K562 (cell line): Measurements from ENCODE around the gene RXRB. TPM values are rescaled to one million over a fixed set of nuclear protein-coding genes. Genes with fewer than 3 reads are reported as not detected.
A peak's percentile ranks its signal among the peaks of the same experiment; 100 is the strongest.

Experiments
- CBX8 ChIP-seq: fragments of 200-600 bp; sonication (generic); IDR thresholded peaks from 2 replicates; pipeline ENCODE4 v1.6.1; 2012; ENCODE audit warnings: borderline replicate concordance, mixed run types, low read depth, mild to moderate bottlenecking, moderate library complexity, mixed read lengths, low read length, control low read depth, inconsistent platforms; ENCODE audit not compliant: poor library complexity, severe bottlenecking; ENCODE audit errors: extremely low read depth
- EP400 ChIP-seq: fragments of 450-650 bp; IDR thresholded peaks from 2 replicates; pipeline ENCODE4 v1.6.1; 2017; ENCODE audit warnings: antibody characterized with exemption, mild to moderate bottlenecking, moderate library complexity
- ETV1 ChIP-seq: fragments of 450-650 bp; conservative IDR thresholded peaks from 2 replicates; pipeline ENCODE4 v1.6.1; 2016; ENCODE audit warnings: missing genetic modification characterization, control low read depth, low read depth, missing compliant biosample characterization
- FOXJ2 ChIP-seq: fragments of 200-800 bp; sonication (Bioruptor generic); IDR thresholded peaks from 2 replicates; pipeline ENCODE4 v1.6.1; 2016; ENCODE audit warnings: missing genetic modification characterization, missing compliant biosample characterization
- FOXK2 ChIP-seq, 2 experiments: fragments of 450-650 bp; IDR thresholded peaks in 1 of 2; conservative IDR thresholded peaks in 1 of 2; 2 replicates each; pipeline ENCODE4 v1.6.1; 2016; ENCODE audit warnings: low read depth in 2 of 2, mild to moderate bottlenecking in 1 of 2
- IFI16 ChIP-seq: fragments of 250-450 bp; sonication (Bioruptor Pico); IDR thresholded peaks from 2 replicates; pipeline ENCODE4 v2.1.2; 2022; ENCODE audit warnings: mild to moderate bottlenecking, inconsistent platforms
- KLF16 ChIP-seq: IDR thresholded peaks from 2 replicates; pipeline ENCODE4 v1.6.1; 2016; ENCODE audit warnings: antibody characterized with exemption
- LCOR ChIP-seq: sonication (generic); formaldehyde crosslinking; IDR thresholded peaks from 2 replicates; pipeline ENCODE4 v1.8.0; 2022; ENCODE audit warnings: mild to moderate bottlenecking, missing genetic modification reagents
- MYC ChIP-seq, 2 experiments: fragments of 250-450 bp in 1 of 2; sonication (Bioruptor Pico) in 1 of 2; IDR thresholded peaks; 2 replicates each; pipeline versions ENCODE4 v1.5.1 to v1.6.1; 2012 to 2021; ENCODE audit warnings: low read depth in 2 of 2, borderline replicate concordance in 1 of 2, improper control_type of control experiment in 1 of 2, low read length in 1 of 2, mild to moderate bottlenecking in 1 of 2, moderate library complexity in 1 of 2
- NFYB ChIP-seq: IDR thresholded peaks from 2 replicates; pipeline ENCODE4 v1.6.1; 2011; ENCODE audit warnings: mild to moderate bottlenecking, moderate library complexity; ENCODE audit not compliant: insufficient read length; ENCODE audit errors: extremely low read depth
- PHB ChIP-seq: fragments of 250-450 bp; sonication (Bioruptor Pico); IDR thresholded peaks from 2 replicates; pipeline ENCODE4 v1.5.0; 2021
- SMAD1 ChIP-seq: fragments of 150-350 bp; IDR thresholded peaks from 2 replicates; pipeline ENCODE4 v1.6.1; 2014; ENCODE audit warnings: low read length, low read depth; ENCODE audit not compliant: partially characterized antibody
- SMARCC2 ChIP-seq: fragments of 450-650 bp; IDR thresholded peaks from 2 replicates; pipeline ENCODE4 v1.6.1; 2017; ENCODE audit warnings: antibody characterized with exemption, moderate library complexity, mild to moderate bottlenecking, low read depth
- SPI1 ChIP-seq: IDR thresholded peaks from 2 replicates; pipeline ENCODE4 v1.6.1; 2011; ENCODE audit warnings: low read depth, low read length, control low read depth, borderline replicate concordance
- SRSF3 ChIP-seq: fragments of 200-400 bp; formaldehyde crosslinking; IDR thresholded peaks from 2 replicates; pipeline ENCODE4 v1.6.1; 2016; ENCODE audit warnings: mild to moderate bottlenecking, low read length, moderate library complexity; ENCODE audit not compliant: insufficient read depth
- TAF15 ChIP-seq: fragments of 200-400 bp; formaldehyde crosslinking; IDR thresholded peaks from 2 replicates; pipeline ENCODE4 v1.6.1; 2017; ENCODE audit warnings: mild to moderate bottlenecking, low read depth, low read length, moderate library complexity
- THRAP3 ChIP-seq: fragments of 450-650 bp; IDR thresholded peaks from 2 replicates; pipeline ENCODE4 v1.6.1; 2016; ENCODE audit warnings: mild to moderate bottlenecking, inconsistent platforms, borderline replicate concordance
- ZBTB7A ChIP-seq: IDR thresholded peaks from 2 replicates; pipeline ENCODE4 v1.6.1; 2011; ENCODE audit warnings: low read depth, mild to moderate bottlenecking, low read length, moderate library complexity, borderline replicate concordance; ENCODE audit not compliant: control insufficient read depth
- ZEB2 ChIP-seq: fragments of 450-650 bp; IDR thresholded peaks from 2 replicates; pipeline ENCODE4 v1.6.1; 2016
- ZKSCAN8 ChIP-seq: fragments of 200-800 bp; sonication (Bioruptor generic); IDR thresholded peaks from 2 replicates; pipeline ENCODE4 v1.6.1; 2016; ENCODE audit warnings: missing genetic modification characterization, missing compliant biosample characterization
- ZNF121 ChIP-seq: sonication (generic); formaldehyde crosslinking; conservative IDR thresholded peaks from 2 replicates; pipeline ENCODE4 v1.8.0; 2022; ENCODE audit warnings: missing genetic modification reagents
- ZNF57 ChIP-seq: fragments of 450-650 bp; formaldehyde crosslinking; IDR thresholded peaks from 2 replicates; pipeline ENCODE4 v1.4.0; 2020; ENCODE audit warnings: mild to moderate bottlenecking, moderate library complexity
- polyA plus RNA-seq, 8 experiments: library from polyadenylated mRNA; depleted of rRNA in 4 of 8; stranded (reverse) in 5 of 8; unstranded in 3 of 8; fragments of >200 nt; fragmentation: Nextera tagmentation in 2 of 8; fragmentation: Illumina TruSeq in 1 of 8; extraction: Ambion mirVana in 2 of 8; extraction: Trizol in 1 of 8; gene quantifications; 2 replicates each; pipeline versions ENCODE4 v1.2.1 to v1.2.3, GENCODE V29; 2011 to 2014; ENCODE audit warnings: inconsistent platforms in 1 of 8, missing spikeins in 1 of 8
- total RNA-seq, 7 experiments: library from RNA; depleted of rRNA in 6 of 7; stranded (reverse); fragments of >200 nt in 6 of 7; fragmentation: Illumina TruSeq in 2 of 7; extraction: Trizol in 2 of 7; gene quantifications; 2 replicates each; pipeline versions ENCODE4 v1.2.1 to v1.2.3, GENCODE V29; 2011 to 2021; ENCODE audit warnings: low replicate concordance in 1 of 7
- TF ChIP-seq, protein P1 (sequence below), 2 experiments: fragments of 450-650 bp; conservative IDR thresholded peaks; 2 replicates each; pipeline ENCODE4 v1.6.1; 2017; ENCODE audit warnings: mild to moderate bottlenecking in 2 of 2, moderate library complexity in 2 of 2
- TF ChIP-seq, protein P2 (sequence below): sonication (generic); formaldehyde crosslinking; IDR thresholded peaks from 2 replicates; pipeline ENCODE4 v1.9.0; 2022; ENCODE audit warnings: mild to moderate bottlenecking, missing genetic modification reagents
- TF ChIP-seq, protein P3 (sequence below): sonication (generic); IDR thresholded peaks from 2 replicates; pipeline ENCODE4 v1.6.1; 2016

RXRB gene
- total and polyA plus RNA-seq, 9 of the 15 experiments (the other 6 are each of a cell fraction or from before 2014, with no cell fraction given): 0.76 to 35.5 (median 18.4) TPM

DNA sequence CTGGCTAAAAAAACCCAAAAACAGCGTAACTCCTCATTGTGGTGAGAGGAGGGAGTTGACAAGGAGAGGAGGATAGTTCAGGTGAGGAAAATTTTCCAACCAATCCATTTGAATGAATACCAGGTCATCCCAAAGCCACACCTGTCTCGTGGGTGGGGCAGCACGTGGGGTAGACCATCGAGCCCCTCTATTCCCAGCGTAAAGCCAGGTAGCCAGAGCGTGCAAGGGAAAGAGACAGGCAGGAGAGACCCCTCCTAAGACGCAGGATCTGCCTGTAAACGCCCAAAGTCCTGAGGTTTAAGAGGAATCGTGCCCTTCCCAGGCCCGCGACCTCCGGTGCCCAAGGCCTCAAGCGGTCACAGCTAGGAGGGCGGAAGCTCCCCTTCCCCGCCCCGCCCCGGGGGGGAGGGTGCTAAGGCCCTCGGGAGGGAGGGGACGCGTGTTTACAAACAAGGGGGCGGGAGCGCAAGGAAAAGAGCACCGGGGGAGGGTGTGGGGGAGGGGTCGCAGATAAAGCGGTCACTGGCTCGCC, 712 bp downstream of the RXRB start (continued):
- TF ChIP-seq, protein P1, sequence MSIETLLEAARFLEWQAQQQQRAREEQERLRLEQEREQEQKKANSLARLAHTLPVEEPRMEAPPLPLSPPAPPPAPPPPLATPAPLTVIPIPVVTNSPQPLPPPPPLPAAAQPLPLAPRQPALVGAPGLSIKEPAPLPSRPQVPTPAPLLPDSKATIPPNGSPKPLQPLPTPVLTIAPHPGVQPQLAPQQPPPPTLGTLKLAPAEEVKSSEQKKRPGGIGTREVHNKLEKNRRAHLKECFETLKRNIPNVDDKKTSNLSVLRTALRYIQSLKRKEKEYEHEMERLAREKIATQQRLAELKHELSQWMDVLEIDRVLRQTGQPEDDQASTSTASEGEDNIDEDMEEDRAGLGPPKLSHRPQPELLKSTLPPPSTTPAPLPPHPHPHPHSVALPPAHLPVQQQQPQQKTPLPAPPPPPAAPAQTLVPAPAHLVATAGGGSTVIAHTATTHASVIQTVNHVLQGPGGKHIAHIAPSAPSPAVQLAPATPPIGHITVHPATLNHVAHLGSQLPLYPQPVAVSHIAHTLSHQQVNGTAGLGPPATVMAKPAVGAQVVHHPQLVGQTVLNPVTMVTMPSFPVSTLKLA (conservative IDR thresholded peaks at IDR 0.05): peak; percentile 96 to 97
- TF ChIP-seq NFYB (no peak), ZNF121 (no peak), SPI1 (peak; percentile 57; the same call in 1 of the 2 replicates), SRSF3 (no peak), MYC (IDR thresholded peaks at IDR 0.05; ENCODE audit: low read depth, low read length) (peak; percentile 75), MYC (CRISPR knock-in tag; IDR thresholded peaks at IDR 0.05; ENCODE audit: borderline replicate concordance, low read depth) (no peak), KLF16 (0 out of 2 replicates have a peak, but pooled peaks have one; percentile 26), FOXK2 (conservative IDR thresholded peaks at IDR 0.05 in 1 of 2, IDR thresholded peaks at IDR 0.05 in 1 of 2; ENCODE audit: low read depth in 2 of 2) (peak; percentile 99 to 100), SMARCC2 (no peak), ZKSCAN8 (CRISPR knock-in tag) (no peak), THRAP3 (no peak), EP400 (peak; percentile 83; the same call in 1 of the 2 replicates), SMAD1 (no peak), LCOR (CRISPR knock-in tag) (peak; percentile 61), PHB (CRISPR knock-in tag) (no peak), CBX8 (no peak), IFI16 (CRISPR knock-in tag) (no peak), ZBTB7A (peak; percentile 92), TAF15 (no peak), FOXJ2 (peak; percentile 95), ETV1 (tag) (peak; percentile 79), ZNF57 (no peak), ZEB2 (peak; percentile 32; the same call in 1 of the 2 replicates)
- TF ChIP-seq, protein P2, sequence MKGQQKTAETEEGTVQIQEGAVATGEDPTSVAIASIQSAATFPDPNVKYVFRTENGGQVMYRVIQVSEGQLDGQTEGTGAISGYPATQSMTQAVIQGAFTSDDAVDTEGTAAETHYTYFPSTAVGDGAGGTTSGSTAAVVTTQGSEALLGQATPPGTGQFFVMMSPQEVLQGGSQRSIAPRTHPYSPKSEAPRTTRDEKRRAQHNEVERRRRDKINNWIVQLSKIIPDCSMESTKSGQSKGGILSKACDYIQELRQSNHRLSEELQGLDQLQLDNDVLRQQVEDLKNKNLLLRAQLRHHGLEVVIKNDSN (CRISPR knock-in tag): peak; percentile 63
- TF ChIP-seq, protein P3, sequence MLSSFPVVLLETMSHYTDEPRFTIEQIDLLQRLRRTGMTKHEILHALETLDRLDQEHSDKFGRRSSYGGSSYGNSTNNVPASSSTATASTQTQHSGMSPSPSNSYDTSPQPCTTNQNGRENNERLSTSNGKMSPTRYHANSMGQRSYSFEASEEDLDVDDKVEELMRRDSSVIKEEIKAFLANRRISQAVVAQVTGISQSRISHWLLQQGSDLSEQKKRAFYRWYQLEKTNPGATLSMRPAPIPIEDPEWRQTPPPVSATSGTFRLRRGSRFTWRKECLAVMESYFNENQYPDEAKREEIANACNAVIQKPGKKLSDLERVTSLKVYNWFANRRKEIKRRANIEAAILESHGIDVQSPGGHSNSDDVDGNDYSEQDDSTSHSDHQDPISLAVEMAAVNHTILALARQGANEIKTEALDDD: no peak
